GM18861 (cell line): Measurements from ENCODE around the gene MICAL2.

Experiments used
- ATAC-seq: cut with Tn5 transposase; IDR thresholded peaks from one replicate; pipeline ENCODE4 v1.9.1; 2021; ENCODE audit not compliant: unreplicated experiment

MICAL2 gene

GRCh38 chr11:12094872-12095800 lies 15.3 kb upstream of the MICAL2 start:
- no peak for ATAC-seq

GRCh38 chr11:12097219-12097618 lies 13.2 kb upstream of the MICAL2 start:
- no peak for ATAC-seq

GRCh38 chr11:12098601-12099000 lies 11.8 kb upstream of the MICAL2 start:
- no peak for ATAC-seq

- ATAC-seq = no peak
These were observed 11.1 kb upstream of the MICAL2 start for GRCh38 chr11:12099132-12099873.

GRCh38 chr11:12100429-12100828 lies 10.0 kb upstream of the MICAL2 start:
- ATAC-seq = no peak

- no peak for ATAC-seq
These were observed 9.5 kb upstream of the MICAL2 start for GRCh38 chr11:12100841-12101242.

- ATAC-seq = no peak
These were observed 9.1 kb upstream of the MICAL2 start for GRCh38 chr11:12101318-12101717.

- ATAC-seq = no peak
These were observed 7.6 kb upstream of the MICAL2 start for GRCh38 chr11:12102588-12103410.

GRCh38 chr11:12103411-12104225 lies 6.8 kb upstream of the MICAL2 start:
- no peak for ATAC-seq

GRCh38 chr11:12105471-12105870 lies 4.9 kb upstream of the MICAL2 start:
- no peak for ATAC-seq

- no peak for ATAC-seq
These were observed 4.3 kb upstream of the MICAL2 start for GRCh38 chr11:12106101-12106500.

- ATAC-seq = no peak
These were observed 3.9 kb upstream of the MICAL2 start for GRCh38 chr11:12106501-12106900.

GRCh38 chr11:12108875-12109453 lies 1.4 kb upstream of the MICAL2 start:
- no peak for ATAC-seq

GRCh38 chr11:12109591-12110196 lies 696 bp upstream of the MICAL2 start:
- no peak for ATAC-seq

- peak; percentile 24 for ATAC-seq
These were observed 541 bp downstream of the MICAL2 start for GRCh38 chr11:12110714-12111548.

- ATAC-seq = no peak
These were observed 1.4 kb downstream of the MICAL2 start for GRCh38 chr11:12111549-12112520.

GRCh38 chr11:12112750-12113149 lies 2.4 kb downstream of the MICAL2 start:
- ATAC-seq = no peak

GRCh38 chr11:12113294-12113693 lies 2.9 kb downstream of the MICAL2 start:
- no peak for ATAC-seq
